Anterior cingulate cortex (tissue), 58 donors: Measurements from ENCODE around the gene MELTF.

ENCODE experiments used
- DNase-seq, 58 donors: peaks; one replicate each; lab custom pipeline; 2025; lab: John Stamatoyannopoulos, UW

Gene MELTF

DNA sequence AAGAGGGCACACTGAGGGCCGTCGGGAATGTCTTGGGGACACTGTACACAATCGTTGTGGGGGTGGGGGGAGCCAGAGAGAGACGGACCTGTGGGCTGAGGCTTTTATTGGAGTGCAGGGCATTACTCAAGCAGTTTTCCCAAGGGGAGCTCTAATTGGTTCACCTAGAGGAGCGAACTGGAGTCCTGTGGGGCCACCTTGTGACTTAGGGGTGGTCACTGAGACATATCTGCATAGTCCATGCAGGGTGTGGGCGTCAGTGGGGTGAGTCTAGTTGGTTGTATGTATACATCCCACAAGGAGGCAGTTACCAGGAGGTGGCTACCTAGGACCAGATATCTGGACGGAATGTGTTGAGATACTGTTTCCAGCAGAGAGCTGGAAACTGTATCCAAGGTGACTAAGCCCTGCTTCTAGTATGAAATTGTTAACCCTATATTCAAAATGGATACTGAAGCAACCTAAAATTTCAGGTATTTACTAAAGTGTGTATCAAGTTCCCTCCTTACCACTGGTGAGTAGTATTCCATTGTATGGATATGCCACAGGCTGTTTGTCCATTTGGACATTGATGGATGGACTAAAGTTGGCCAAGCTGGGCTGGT lies 58.4 kb downstream of the MELTF start:
- DNase-seq: no peak

DNA sequence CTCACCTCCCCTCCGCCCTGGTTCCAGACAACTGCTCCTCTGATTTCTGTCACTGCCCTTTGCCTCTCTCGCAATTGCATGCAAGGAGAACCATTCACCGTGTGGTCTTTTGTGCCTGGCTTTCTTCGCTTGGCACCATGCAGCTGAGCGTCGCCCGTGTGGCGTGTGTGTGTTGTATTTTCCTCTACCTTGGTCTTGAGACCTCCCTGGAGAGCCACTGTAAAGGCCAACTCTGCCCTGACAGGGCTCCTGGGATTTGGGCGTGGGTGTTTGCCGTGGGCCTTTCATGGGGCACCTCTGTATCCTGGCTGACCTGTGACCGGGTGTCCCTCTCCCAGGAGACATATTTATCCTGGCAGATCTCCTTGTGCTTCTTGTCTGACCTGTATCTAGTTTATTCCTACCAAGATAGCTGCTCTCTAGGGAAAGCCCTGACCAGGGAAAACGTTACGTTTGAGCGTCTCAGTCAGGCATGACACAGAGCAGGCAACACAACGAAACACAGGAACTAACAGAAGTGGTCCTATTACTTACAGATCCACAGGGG lies 59.0 kb downstream of the MELTF start:
- no peak for DNase-seq

DNA sequence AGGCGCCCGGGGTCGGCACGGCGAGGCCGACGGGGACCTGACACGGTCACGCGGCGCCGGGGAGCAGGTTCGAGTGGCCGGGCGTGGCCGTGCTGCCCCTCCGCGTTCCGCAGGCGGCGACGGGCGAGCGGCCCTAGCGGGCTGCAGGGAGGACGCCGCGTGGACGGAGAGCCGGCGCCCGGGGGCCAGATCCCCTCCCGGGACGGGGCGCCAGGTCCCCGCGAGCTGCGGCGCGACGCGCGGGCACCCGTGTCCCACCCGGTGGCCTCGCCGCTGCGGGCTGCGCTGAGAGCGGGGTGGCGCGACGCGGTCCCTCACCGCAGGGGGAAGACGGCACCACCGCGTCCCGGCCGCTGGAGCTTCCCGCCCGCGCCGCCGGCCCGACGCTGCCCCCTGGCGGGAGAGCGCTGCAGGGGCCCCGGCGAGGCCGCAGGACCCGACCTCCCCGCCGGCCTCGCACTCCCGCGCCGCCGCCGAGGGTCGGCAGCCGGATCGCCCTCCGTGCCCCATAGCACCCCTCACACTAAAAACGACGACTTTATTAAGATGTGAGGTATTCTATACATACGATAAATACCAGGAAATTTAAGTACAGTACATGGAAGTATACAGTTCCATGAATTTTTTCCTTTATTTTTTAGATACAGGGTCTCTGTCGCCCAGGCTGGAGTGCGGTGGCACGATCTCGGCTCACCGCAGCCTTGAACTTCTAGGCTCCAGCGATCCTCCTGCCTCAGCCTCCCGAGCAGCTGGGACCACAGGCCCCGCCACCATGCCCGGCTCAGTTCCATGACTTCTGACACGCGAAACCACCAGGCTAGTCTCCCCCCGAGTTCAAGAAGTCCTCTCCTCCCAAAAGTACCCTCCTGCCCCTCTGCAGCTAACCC lies 59.7 kb downstream of the MELTF start:
- peak in 32 of 58 donors; percentile 11 to 55 (median 26) for DNase-seq

DNA sequence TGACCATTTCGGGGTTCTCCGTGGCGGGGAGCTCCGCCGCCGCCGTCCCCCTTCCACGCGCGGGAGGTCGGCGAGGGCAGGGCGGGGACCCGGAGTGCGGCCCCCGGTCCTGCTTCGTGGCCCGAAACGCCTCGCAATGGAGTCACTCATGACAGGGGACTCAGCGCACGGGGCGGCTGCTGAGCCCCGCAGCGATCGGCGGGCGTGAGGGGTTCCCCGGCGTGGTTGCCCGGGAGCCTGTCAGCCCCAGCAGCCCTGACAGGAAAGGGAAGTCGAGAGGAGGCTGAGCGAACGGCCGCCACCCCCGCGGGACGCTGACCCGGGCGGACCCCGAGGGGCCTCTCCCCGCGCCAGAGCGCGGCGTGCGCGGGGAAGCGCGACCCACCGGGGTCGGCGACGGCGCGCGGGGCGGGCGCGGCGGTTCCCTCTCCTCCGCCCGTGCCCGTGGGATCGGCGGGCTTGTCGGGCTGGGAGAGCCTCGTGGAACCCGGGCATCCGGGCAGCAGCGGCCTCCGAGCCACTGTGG lies 60.4 kb downstream of the MELTF start:
- peak in 7 of 58 donors; percentile 4 to 47 (median 21) for DNase-seq

DNA sequence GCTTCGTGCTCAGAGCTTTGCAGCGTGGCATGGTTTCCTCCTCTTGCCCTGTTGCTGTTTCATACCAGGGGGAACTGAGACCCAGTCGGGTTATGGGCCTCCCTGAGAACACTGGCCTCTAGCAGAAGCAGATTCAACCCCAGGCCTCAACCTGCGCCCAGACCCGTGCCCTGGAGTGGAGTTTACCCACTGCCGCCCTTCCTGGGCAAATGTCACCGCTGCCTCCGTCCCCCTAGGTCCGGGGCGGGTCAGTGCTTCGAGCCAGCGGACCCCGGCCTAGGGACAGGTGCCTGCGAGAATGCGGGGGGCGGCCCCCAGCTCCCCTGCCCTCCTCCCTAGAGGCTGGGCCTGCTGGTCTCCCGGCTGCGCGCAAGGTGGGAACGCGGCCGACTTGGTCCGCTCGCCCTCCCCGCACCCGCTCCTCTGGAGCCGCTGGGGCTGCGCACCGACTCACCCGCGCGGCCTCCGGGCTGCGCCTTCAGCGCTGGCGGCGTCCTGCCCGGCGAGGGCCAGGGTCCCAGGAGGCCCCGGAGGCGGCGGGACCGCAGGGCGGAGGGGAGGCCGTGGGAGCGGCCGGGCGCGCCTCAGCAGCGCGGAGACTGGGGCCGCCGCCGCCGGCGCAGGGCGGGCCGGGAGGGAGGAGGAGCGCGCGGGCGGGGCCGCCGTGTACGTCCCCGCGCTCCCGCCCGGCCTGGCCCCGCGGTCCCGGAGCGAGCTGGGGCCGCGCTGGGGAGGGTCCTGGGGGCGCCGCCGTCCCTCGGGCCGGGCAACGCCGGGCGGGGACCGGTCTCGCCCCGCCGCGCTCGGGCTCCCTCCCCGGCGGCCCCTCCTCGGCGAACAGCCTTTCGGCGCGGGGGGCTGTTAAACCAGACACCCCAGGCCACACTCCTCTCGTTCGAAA lies 61.1 kb downstream of the MELTF start, which contains the start of gene PIGZ:
Gene PIGZ (minus strand): TSS at position 601 of the 901 bp plus-strand sequence. CDS start 16,802 bp downstream, outside the sequence.
- peak in 16 of 58 donors; percentile 9 to 61 (median 28) for DNase-seq

DNA sequence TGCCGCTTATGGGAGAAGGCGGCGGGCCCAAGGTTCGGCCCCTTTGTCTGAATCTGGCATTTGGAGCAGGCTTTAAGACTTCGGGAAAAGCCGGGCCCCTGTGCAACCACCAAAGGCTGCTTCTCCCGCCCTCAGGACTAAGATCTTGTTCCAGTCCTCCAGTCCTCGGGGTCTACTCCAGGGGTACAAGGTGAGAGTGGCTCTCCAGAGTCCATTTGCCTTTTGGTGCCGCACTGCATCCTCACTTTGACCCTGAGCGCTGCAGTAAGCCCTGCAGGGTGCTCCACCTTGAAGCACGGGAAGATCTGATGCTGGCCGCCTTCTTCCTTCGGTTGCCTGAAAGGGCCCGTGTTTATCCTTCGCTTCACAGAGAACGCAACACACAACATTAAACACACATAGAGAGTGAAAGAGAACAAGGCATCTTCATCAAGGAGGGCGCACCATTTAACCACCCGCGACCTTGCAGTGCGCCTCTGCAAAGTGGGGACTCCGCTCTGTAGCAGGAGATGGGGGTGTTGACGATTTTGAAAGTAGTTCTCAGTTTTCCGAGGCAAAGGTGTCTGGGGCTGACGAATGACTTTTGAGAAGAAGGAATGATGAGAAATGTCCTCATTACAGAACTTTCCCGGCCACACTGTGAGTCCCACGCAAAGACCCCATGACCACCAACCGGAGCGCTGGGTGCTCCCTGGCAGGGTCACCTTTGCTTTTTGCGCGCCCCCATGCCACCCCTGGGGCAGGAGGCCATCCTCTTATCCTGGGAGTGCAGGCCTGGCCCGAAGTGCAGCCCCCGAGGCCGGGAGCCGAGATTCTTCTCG lies 62.0 kb downstream of the MELTF start:
- no peak for DNase-seq

- DNase-seq: peak in 8 of 58 donors; percentile 21 to 38 (median 28)
Observed at GRCh38 chr3:196966526-196967401, 62.9 kb downstream of the MELTF start.

DNA sequence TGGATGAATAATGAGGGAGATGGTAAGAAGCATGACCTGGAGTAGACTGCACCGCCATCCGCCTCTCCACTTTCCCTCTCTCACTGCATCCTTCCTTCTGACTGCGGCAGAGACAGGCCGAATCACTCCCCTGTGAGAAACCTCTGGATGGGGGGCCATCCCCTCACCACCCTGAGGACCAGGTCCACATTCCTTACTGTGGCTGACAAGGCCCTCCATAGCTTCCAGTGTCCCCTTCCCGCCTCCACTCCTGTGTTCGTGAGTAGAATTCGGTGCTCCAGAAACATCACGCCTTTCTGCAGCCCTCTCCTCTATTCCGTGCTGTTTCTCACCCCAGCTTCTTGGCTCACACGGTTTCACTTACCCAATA lies 63.8 kb downstream of the MELTF start:
- no peak for DNase-seq

- no peak for DNase-seq
Observed at GRCh38 chr3:196965112-196965803, 64.4 kb downstream of the MELTF start.

DNA sequence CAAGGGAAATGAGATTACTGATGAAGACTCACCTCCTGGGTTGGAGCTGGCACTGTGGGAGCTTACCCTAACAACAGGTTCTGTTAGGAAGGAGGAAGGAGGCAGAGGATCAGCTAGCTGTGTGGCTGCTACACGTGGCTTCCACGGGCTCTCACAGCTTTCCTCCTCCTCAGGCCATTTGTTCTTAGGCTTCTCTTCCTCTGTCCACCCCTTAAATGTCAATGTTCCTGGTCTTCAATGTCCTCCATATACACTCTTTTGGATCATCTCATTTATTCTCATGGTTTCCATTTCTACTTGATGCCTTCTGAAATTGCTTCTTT lies 66.0 kb downstream of the MELTF start:
- no peak for DNase-seq

DNA sequence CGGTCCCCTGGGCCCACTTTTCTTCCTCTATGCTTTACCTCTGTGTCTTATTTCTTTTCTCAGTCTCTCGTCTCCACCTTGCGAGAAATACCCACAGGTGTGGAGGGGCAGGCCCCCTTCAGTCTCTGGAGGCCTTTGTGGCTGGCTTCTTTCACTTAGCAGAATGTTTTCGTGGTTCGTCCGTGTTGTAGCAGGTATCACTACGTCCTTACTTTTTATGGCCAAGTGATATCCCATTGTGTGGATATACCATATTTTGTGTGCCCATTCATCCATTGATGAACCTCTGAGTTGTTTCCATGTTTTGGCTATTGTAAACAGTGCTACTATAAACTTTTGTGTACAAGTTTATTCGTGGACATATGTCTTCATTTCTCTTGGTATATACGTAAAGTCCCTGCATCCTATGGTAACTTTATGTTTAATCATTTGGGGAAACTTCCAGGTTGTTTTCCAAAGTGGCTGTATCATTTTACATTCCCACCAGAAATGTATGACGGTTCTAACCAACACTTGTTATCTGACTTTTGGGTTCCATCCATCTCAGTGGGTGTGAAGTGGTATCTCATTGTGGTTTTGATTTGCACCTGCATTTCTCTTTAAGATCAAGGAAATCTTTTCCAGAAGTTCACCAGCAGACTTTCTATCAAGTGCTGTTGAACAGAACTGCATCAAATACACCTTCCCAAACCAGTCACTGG lies 66.5 kb downstream of the MELTF start:
- DNase-seq: no peak

- no peak for DNase-seq
Observed at GRCh38 chr3:196962108-196962929, 67.3 kb downstream of the MELTF start.

DNA sequence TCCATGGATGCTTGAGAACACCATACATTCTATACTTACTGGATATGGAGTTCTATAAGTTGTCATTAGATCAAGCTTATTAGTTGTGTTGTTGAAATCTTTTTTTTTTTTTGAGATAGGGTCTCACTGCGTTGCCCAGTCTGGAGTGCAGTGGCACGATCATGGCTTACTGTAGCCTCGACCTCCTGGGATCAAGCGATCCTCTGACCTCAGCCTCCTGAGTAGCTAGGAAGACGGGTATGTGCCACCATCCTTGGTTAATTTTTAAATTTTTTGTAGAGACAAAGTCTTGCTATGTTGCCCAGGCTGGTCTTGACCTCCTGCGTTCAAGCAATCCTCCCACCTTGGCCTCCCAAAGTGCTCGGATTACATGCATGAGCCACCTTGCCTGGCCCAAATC lies 74.8 kb downstream of the MELTF start:
- DNase-seq: no peak
